ENCODE results near the gene ADGRA1.
"Not testable (repeated sequence)": the region's sequence is repeated elsewhere in the genome, so short reads cannot be mapped to it uniquely, and the experiment has no call there.

ADGRA1 gene

GRCh38 chr10:133087679-133088178, at the start of gene ADGRA1:
Gene ADGRA1 (plus strand): TSS chr10:133087924. CDS start chr10:133088910, 986 bp downstream.
- no peak for DNase-seq

GRCh38 chr10:133038036-133038823, 49.5 kb upstream of the ADGRA1 start:
- no peak for DNase-seq

GRCh38 chr10:133039107-133039802, 48.5 kb upstream of the ADGRA1 start:
- no peak for DNase-seq

GRCh38 chr10:133039803-133040165, 47.9 kb upstream of the ADGRA1 start:
- no peak for DNase-seq

- DNase-seq, result no peak
Observed at GRCh38 chr10:133040198-133040597, 47.5 kb upstream of the ADGRA1 start.

GRCh38 chr10:133041101-133041500, 46.6 kb upstream of the ADGRA1 start:
- no peak for DNase-seq

- DNase-seq, result no peak
Observed at GRCh38 chr10:133042061-133042460, 45.7 kb upstream of the ADGRA1 start.

GRCh38 chr10:133042816-133043215, 44.9 kb upstream of the ADGRA1 start:
- no peak for DNase-seq

- DNase-seq, result no peak
Observed at GRCh38 chr10:133043541-133044225, 44.0 kb upstream of the ADGRA1 start.

- no peak for DNase-seq
Observed at GRCh38 chr10:133044401-133044811, 43.3 kb upstream of the ADGRA1 start.

GRCh38 chr10:133045556-133046389, 42.0 kb upstream of the ADGRA1 start:
- DNase-seq, result no peak

- no peak for DNase-seq
Observed at GRCh38 chr10:133046390-133046765, 41.3 kb upstream of the ADGRA1 start.

GRCh38 chr10:133047526-133048123, 40.1 kb upstream of the ADGRA1 start:
- DNase-seq, result no peak

GRCh38 chr10:133048266-133048665, 39.5 kb upstream of the ADGRA1 start:
- no peak for DNase-seq

- DNase-seq, result no peak
Observed at GRCh38 chr10:133048926-133049325, 38.8 kb upstream of the ADGRA1 start.

GRCh38 chr10:133049639-133050038, 38.1 kb upstream of the ADGRA1 start:
- DNase-seq, result no peak

GRCh38 chr10:133050371-133050770, 37.4 kb upstream of the ADGRA1 start:
- DNase-seq, result no peak

GRCh38 chr10:133052076-133052475, 35.6 kb upstream of the ADGRA1 start:
- no peak for DNase-seq

- DNase-seq, result not testable (repeated sequence)
Observed at GRCh38 chr10:133053527-133054133, 34.1 kb upstream of the ADGRA1 start.

GRCh38 chr10:133055470-133055869, 32.3 kb upstream of the ADGRA1 start:
- no peak for DNase-seq

- DNase-seq, result no peak
Observed at GRCh38 chr10:133056001-133056400, 31.7 kb upstream of the ADGRA1 start.

Data from CD4-positive, alpha-beta T cell treated with Interleukin-1 beta for 1 hour (primary cell).